ENCODE data around the gene CORO2A.

DNA sequence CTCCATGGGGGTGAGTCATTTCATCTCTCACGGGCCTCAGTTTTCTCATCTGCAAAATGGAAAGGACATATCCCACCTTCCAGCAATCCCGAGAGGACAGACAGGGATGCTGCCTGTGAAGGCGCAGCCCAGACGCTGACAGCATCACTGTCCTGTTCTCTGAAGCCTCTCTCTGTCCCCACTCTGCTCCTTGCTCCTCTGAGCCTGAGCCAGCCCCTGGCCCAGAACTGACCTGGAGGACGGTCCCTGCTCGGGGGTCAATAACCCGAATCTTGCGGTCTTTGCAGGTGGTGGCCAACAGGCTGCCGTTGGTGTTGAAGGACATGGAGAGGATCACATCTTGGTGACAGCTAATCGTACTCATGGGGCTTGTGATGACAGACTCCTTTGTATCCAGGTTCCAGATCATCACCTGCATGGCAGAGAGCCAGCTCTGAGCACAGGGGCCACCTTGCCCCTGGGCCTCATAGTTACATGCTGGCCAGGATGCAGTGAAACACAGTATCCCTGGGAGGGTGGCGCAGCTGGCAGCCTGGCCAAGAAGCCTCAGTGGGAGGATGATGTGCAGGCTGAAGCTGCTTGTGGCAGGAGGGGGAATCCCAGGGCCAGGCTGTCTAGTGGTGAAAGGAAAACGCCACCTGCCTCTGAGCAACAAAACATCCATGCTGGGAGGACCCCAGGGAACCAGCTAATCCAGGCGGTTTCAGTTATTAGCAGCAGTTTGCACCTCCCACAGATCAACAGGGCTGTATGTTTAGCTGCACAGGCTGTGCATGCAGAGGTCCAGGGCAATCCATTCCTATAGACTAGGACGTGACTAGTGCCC lies 59.4 kb downstream of the CORO2A start:
- TF ChIP-seq SPI1 (IDR thresholded peaks at IDR 0.05; ENCODE audit: low read depth, low read length): no peak
- no peak for TF ChIP-seq POLR2A (IDR thresholded peaks at IDR 0.05; ENCODE audit: low read depth, low read length)
- no peak for TF ChIP-seq POLR2AphosphoS5 (IDR thresholded peaks at IDR 0.05; ENCODE audit: low read depth, low read length)
- TF ChIP-seq TAF1 (IDR thresholded peaks at IDR 0.05; ENCODE audit: low read depth, low read length): no peak
- no peak for TF ChIP-seq POU2F2 (IDR thresholded peaks at IDR 0.05; ENCODE audit: low read depth, low read length)
- TF ChIP-seq PAX5 (IDR thresholded peaks at IDR 0.05; ENCODE audit: insufficient read depth, low read length, severe bottlenecking): no peak
